OCI-LY7 (cell line): ENCODE data around the gene DRAM2.

ENCODE experiments used
- EZH2phosphoT487 ChIP-seq: fragments of 200-600 bp; sonication (generic); IDR thresholded peaks from 2 replicates; pipeline ENCODE4 v1.6.1; 2018; ENCODE audit warnings: low read depth, borderline replicate concordance, mild to moderate bottlenecking, mixed run types, antibody characterized with exemption, low read length, moderate library complexity, mixed read lengths
- TF ChIP-seq, protein P1 (sequence below): fragments of 200-600 bp; sonication (generic); conservative IDR thresholded peaks from 2 replicates; pipeline ENCODE4 v1.5.1; 2014; ENCODE audit warnings: mild to moderate bottlenecking, antibody characterized with exemption, low read length, moderate library complexity, mixed read lengths

DNA sequence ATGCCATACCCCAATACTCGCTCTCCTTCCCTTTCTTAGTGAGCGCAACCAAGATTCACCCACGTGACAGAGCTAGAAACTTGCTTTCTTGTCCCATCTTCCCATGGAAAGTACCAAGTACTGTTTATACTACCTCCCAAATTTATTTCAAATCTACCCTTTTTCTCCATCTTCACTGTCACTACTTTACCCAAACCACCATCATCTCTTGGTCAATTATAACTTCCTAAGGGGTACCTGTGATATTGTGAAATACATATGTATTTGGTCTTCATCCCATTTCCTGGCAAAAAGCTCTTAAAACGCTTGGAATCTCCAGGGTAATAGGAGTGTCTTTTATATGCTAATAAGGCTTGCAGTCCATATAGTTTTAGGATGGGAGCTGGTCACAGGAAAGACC lies 8.2 kb downstream of the DRAM2 start:
- no peak for TF ChIP-seq EZH2phosphoT487
- TF ChIP-seq, protein P1, sequence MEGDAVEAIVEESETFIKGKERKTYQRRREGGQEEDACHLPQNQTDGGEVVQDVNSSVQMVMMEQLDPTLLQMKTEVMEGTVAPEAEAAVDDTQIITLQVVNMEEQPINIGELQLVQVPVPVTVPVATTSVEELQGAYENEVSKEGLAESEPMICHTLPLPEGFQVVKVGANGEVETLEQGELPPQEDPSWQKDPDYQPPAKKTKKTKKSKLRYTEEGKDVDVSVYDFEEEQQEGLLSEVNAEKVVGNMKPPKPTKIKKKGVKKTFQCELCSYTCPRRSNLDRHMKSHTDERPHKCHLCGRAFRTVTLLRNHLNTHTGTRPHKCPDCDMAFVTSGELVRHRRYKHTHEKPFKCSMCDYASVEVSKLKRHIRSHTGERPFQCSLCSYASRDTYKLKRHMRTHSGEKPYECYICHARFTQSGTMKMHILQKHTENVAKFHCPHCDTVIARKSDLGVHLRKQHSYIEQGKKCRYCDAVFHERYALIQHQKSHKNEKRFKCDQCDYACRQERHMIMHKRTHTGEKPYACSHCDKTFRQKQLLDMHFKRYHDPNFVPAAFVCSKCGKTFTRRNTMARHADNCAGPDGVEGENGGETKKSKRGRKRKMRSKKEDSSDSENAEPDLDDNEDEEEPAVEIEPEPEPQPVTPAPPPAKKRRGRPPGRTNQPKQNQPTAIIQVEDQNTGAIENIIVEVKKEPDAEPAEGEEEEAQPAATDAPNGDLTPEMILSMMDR = no peak
